NCI-H2196 (cell line): ENCODE data around the gene PSEN1.

Experiments
- DNase-seq: peaks from one replicate; lab custom pipeline; 2025; ENCODE audit not compliant: unreplicated experiment; lab: John Stamatoyannopoulos, UW

Gene PSEN1

DNA sequence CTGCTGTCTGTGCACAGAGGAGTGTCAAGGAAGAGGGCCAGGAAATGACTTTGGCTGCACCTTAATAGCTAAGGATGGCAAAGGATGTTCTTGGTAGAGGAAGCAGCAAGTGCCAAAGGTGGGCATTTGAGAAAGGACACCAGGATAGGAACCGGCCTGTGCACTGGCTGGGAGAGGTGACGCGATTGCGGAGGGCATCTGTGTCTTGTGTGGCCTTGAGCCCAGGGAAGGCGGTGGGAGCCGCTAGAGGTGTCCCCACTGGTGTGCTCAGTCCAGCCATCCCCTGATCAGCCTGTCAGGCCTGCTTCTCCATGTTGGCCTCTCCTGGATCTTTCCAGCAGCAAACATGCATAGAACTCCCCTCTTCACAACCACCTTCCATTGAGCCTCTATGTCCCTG is 131.2 kb downstream of the PSEN1 start:
- no peak for DNase-seq

DNA sequence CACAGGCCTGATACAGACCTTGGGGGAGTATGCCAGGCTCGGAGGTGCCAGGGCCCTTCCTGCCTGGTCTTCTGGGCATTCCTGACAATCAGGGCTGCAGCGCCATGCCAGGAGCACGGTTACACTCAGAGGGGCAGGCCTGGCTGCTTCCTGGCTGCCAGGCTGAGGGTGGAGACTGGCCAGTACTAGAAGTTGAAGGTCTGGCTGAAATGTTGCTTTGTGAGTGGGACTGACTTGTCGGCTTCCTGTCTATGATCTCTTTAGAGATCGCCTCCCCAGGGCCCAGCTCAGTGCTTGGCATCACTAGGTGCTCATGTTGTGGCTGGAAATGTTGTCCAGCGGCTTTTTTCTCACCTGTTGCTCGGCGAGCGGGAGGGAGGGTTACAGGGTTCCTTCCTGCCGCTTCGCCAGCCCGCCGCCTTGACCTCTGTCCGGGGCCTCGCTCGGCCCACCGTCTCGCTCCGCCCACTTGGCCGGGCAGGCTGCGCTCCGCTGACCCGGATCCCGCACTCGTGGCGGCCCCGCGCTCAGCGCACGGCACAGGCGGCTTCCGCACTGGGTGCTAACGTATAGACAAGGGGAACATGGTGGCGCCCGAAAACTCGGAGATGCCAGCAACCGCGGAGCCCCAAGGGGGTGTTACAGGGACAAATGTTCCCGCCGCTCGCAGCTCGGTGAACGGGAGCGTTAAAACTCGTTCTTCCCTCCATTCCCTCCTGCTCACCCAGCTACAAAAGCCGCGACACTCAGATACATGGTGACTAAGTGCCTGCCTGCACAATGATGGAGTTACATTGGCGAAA is 133.6 kb downstream of the PSEN1 start:
- no peak for DNase-seq

- no peak for DNase-seq
These were observed 136.1 kb downstream of the PSEN1 start for GRCh38 chr14:73272393-73272792.
